Large intestine (tissue), 3 donors: Measurements from ENCODE around the gene CLCA2. TPM values are rescaled to one million over a fixed set of nuclear protein-coding genes. Genes with fewer than 3 reads are reported as not detected.

Experiments used
- DNase-seq, 2 donors: peaks; one replicate each; pipeline versions ENCODE4 v3.0.0 to v3.0.0-alpha.2; 2013
- H3K27ac ChIP-seq: one replicate; pipeline ENCODE4 v1.5.1; 2013; ENCODE audit warnings: low read length
- H3K27me3 ChIP-seq: 2 replicates; pipeline ENCODE4 v1.6.1; 2013; ENCODE audit warnings: low read length; ENCODE audit not compliant: control insufficient read depth, insufficient read depth
- H3K36me3 ChIP-seq: 2 replicates; pipeline ENCODE4 v1.6.1; 2013; ENCODE audit warnings: low read length; ENCODE audit not compliant: control insufficient read depth, insufficient read depth
- H3K4me1 ChIP-seq: one replicate; pipeline ENCODE4 v1.6.1; 2013; ENCODE audit warnings: low read length; ENCODE audit not compliant: control insufficient read depth, insufficient read depth
- H3K4me3 ChIP-seq: one replicate; pipeline ENCODE4 v1.5.1; 2013; ENCODE audit warnings: low read length
- H3K9me3 ChIP-seq: one replicate; pipeline ENCODE4 v1.6.1; 2013; ENCODE audit warnings: mild to moderate bottlenecking, low read depth, low read length, moderate library complexity; ENCODE audit not compliant: control insufficient read depth
- WGBS: methylation state at CpG from one replicate; pipeline ENCODE4 v1.1.5; 2013; ENCODE audit warnings: low lambda C conversion rate; ENCODE audit not compliant: insufficient coverage; 5-methylcytosine and 5-hydroxymethylcytosine counted together
- polyA plus RNA-seq: library from polyadenylated mRNA; unstranded; fragments of 120-200 nt; gene quantifications from one replicate; pipeline ENCODE4 v1.2.1, GENCODE V29; 2013

CLCA2 gene
- polyA plus RNA-seq, 1 donor = 1.0 TPM

GRCh38 chr1:86389307-86389706 is 34.7 kb upstream of the CLCA2 start:
- no peak overlapping the region for H3K27ac ChIP-seq
- no peaks in the 10 kb centered on the region for H3K27me3 ChIP-seq
- no peak for DNase-seq

GRCh38 chr1:86394416-86394815 is 29.6 kb upstream of the CLCA2 start:
- H3K27ac ChIP-seq = no peak overlapping the region
- DNase-seq = no peak
- no peaks in the 10 kb centered on the region for H3K36me3 ChIP-seq
- no CpG with 5 or more reads among the region's 2 CpGs for WGBS
- no peaks in the 10 kb centered on the region for H3K9me3 ChIP-seq
- H3K4me3 ChIP-seq = no peak overlapping the region
- H3K4me1 ChIP-seq = peaks cover 4% of the 10 kb centered on the region
- no peaks in the 10 kb centered on the region for H3K27me3 ChIP-seq

More at GRCh38 chr1:86389307-86389706, 34.7 kb upstream of the CLCA2 start:
- Histone ChIP-seq H3K36me3 (peaks cover 2% of the 10 kb centered on the region), H3K4me1 (no peaks in the 10 kb centered on the region), H3K4me3 (no peak overlapping the region), H3K9me3 (no peaks in the 10 kb centered on the region)

- Histone ChIP-seq H3K4me3 (peak within 1 kb of the TSS; percentile 93), H3K27ac (peak within 1 kb of the TSS; percentile 52), H3K36me3 (no peaks in the 10 kb centered on the region), H3K4me1 (peaks cover 4% of the 10 kb centered on the region), H3K27me3 (no peaks in the 10 kb centered on the region), H3K9me3 (no peaks in the 10 kb centered on the region)
- WGBS = 0% methylated on average over 2 of the region's 56 CpGs
- DNase-seq = peak; percentile 78 to 91
These were observed 28.0 kb upstream of the CLCA2 start, which contains the start of gene ODF2L for GRCh38 chr1:86395751-86396497. Gene ODF2L, minus strand, starts transcription at chr1:86396323. Its CDS starts 9,296 bp downstream, at chr1:86387027.

GRCh38 chr1:86396498-86396890 is 27.5 kb upstream of the CLCA2 start:
- H3K27me3 ChIP-seq = no peaks in the 10 kb centered on the region
- no peaks in the 10 kb centered on the region for H3K36me3 ChIP-seq
- H3K4me1 ChIP-seq = peaks cover 4% of the 10 kb centered on the region
- H3K9me3 ChIP-seq = no peaks in the 10 kb centered on the region
- 43% methylated on average over 1 of the region's 9 CpGs for WGBS
- peak overlapping the region; percentile 93 for H3K4me3 ChIP-seq
- DNase-seq = no peak
- peak overlapping the region; percentile 52 for H3K27ac ChIP-seq

GRCh38 chr1:86409416-86410021 is 14.5 kb upstream of the CLCA2 start:
- H3K4me1 ChIP-seq = peaks cover 6% of the 10 kb centered on the region
- H3K27me3 ChIP-seq = peaks cover 2% of the 10 kb centered on the region
- H3K9me3 ChIP-seq = no peaks in the 10 kb centered on the region
- no peak overlapping the region for H3K4me3 ChIP-seq
- whole genome bisulfite sequencing = no CpG with 5 or more reads among the region's 6 CpGs
- no peaks in the 10 kb centered on the region for H3K36me3 ChIP-seq
- H3K27ac ChIP-seq = peak overlapping the region; percentile 48
- DNase-seq = peak; percentile 81 to 86

- H3K9me3 ChIP-seq = no peaks in the 10 kb centered on the region
- DNase-seq = no peak
- no CpG with 5 or more reads among the region's 4 CpGs for WGBS
- H3K27me3 ChIP-seq = peaks cover 2% of the 10 kb centered on the region
- H3K4me1 ChIP-seq = peaks cover 6% of the 10 kb centered on the region
- H3K36me3 ChIP-seq = no peaks in the 10 kb centered on the region
- H3K4me3 ChIP-seq = no peak overlapping the region
- H3K27ac ChIP-seq = no peak overlapping the region
These were observed 13.1 kb upstream of the CLCA2 start for GRCh38 chr1:86410879-86411278.

GRCh38 chr1:86416343-86416742 is 7.6 kb upstream of the CLCA2 start:
- no peak overlapping the region for H3K27ac ChIP-seq
- no CpG with 5 or more reads among the region's 6 CpGs for whole genome bisulfite sequencing
- no peaks in the 10 kb centered on the region for H3K36me3 ChIP-seq
- H3K4me1 ChIP-seq = no peaks in the 10 kb centered on the region
- H3K9me3 ChIP-seq = no peaks in the 10 kb centered on the region
- no peaks in the 10 kb centered on the region for H3K27me3 ChIP-seq
- peak; percentile 84 to 91 for DNase-seq
- no peak overlapping the region for H3K4me3 ChIP-seq

- Histone ChIP-seq H3K36me3 (no peaks in the 10 kb centered on the region), H3K4me1 (no peaks in the 10 kb centered on the region), H3K27ac (no peak overlapping the region), H3K27me3 (no peaks in the 10 kb centered on the region), H3K4me3 (no peak overlapping the region), H3K9me3 (no peaks in the 10 kb centered on the region)
- 83% methylated on average over 2 of the region's 4 CpGs for WGBS
- peak in 1 of 2 donors; percentile 42 for DNase-seq
These were observed 4.6 kb upstream of the CLCA2 start for GRCh38 chr1:86419277-86419903.

GRCh38 chr1:86421601-86422280 is 2.2 kb upstream of the CLCA2 start:
- H3K9me3 ChIP-seq = no peaks in the 10 kb centered on the region
- no peaks in the 10 kb centered on the region for H3K4me1 ChIP-seq
- no peak overlapping the region for H3K4me3 ChIP-seq
- no peak overlapping the region for H3K27ac ChIP-seq
- H3K27me3 ChIP-seq = no peaks in the 10 kb centered on the region
- no peaks in the 10 kb centered on the region for H3K36me3 ChIP-seq
- DNase-seq = no peak
- WGBS = 68% methylated on average over 3 of the region's 7 CpGs

- H3K36me3 ChIP-seq = no peaks in the 10 kb centered on the region
- no peaks in the 10 kb centered on the region for H3K9me3 ChIP-seq
- no peaks in the 10 kb centered on the region for H3K27me3 ChIP-seq
These were observed 498 bp upstream of the CLCA2 start for GRCh38 chr1:86423473-86423872.

More at GRCh38 chr1:86423473-86423872, 498 bp upstream of the CLCA2 start:
- Histone ChIP-seq H3K4me3 (no peak overlapping the region), H3K27ac (no peak overlapping the region), H3K4me1 (no peaks in the 10 kb centered on the region)
- no peak for DNase-seq
